H1 (cell line): ENCODE results near the gene FAM241B. TPM values are rescaled to one million over a fixed set of nuclear protein-coding genes. Genes with fewer than 3 reads are reported as not detected.

Experiments
- CTCF ChIA-PET: fragments of 300-600 bp; sonication (Branson Sonifier 250); formaldehyde crosslinking; loops from one replicate; lab custom pipeline; 2021; ENCODE audit not compliant: partially characterized antibody; lab: Charles Lee
- POLR2A ChIA-PET: fragments of 300-600 bp; sonication (Branson Sonifier 250); formaldehyde crosslinking; loops from one replicate; lab custom pipeline; 2021; ENCODE audit warnings: inconsistent platforms; ENCODE audit not compliant: partially characterized antibody; lab: Charles Lee
- DNase-seq, 2 experiments: peaks; one replicate each; pipeline versions ENCODE4 v3.0.0 to v3.0.0-alpha.2; 2010 to 2022; ENCODE audit warnings: low spot score in 2 of 2, low read depth in 1 of 2, mixed read lengths in 1 of 2
- FAIRE-seq: peaks from 2 replicates; lab custom pipeline; 2011; peaks lifted over from hg19 to GRCh38; lab: Jason Lieb, UNC
- H2AFZ ChIP-seq: 2 replicates; pipeline ENCODE4 v1.8.1; 2012; ENCODE audit warnings: low read length, inconsistent platforms
- H2AK5ac ChIP-seq: 2 replicates; pipeline ENCODE4 v1.6.1; 2013; ENCODE audit warnings: low read depth, low read length
- H2BK120ac ChIP-seq: replicated peaks from 2 replicates; pipeline ENCODE3; 2013; ENCODE audit warnings: low read depth, low read length, inconsistent platforms
- H2BK12ac ChIP-seq: 2 replicates; pipeline ENCODE4 v1.6.1; 2013; ENCODE audit warnings: low read depth, low read length
- H2BK15ac ChIP-seq: 2 replicates; pipeline ENCODE4 v1.6.1; 2013; ENCODE audit warnings: low read length
- H2BK20ac ChIP-seq: 2 replicates; pipeline ENCODE4 v1.6.1; 2013; ENCODE audit warnings: low read length
- H2BK5ac ChIP-seq: 2 replicates; pipeline ENCODE4 v1.6.1; 2013; ENCODE audit warnings: low read depth, low read length
- H3K14ac ChIP-seq: 2 replicates; pipeline ENCODE4 v1.6.1; 2013; ENCODE audit warnings: inconsistent platforms; ENCODE audit not compliant: insufficient read length
- H3K18ac ChIP-seq: 2 replicates; pipeline ENCODE4 v1.6.1; 2013; ENCODE audit warnings: low read length; ENCODE audit errors: extremely low read depth
- H3K23ac ChIP-seq: 2 replicates; pipeline ENCODE4 v1.6.1; 2013; ENCODE audit warnings: inconsistent platforms; ENCODE audit not compliant: insufficient read length
- H3K23me2 ChIP-seq: 2 replicates; pipeline ENCODE4 v1.6.1; 2013; ENCODE audit warnings: low read depth, low read length
- H3K27ac ChIP-seq: 2 replicates; pipeline ENCODE4 v1.6.1; 2011; ENCODE audit warnings: low read depth, low read length, inconsistent platforms
- H3K27me3 ChIP-seq, 4 experiments: replicated peaks in 1 of 4; 1 replicate in 1 of 4; 2 replicates in 3 of 4; pipeline versions ENCODE4 v1.6.1 to v1.8.1; 2011 to 2013; ENCODE audit warnings: low read length in 3 of 4, mild to moderate bottlenecking in 3 of 4, inconsistent platforms in 2 of 4, mixed read lengths in 2 of 4, moderate library complexity in 1 of 4; ENCODE audit not compliant: control insufficient read depth in 3 of 4, insufficient read depth in 3 of 4; ENCODE audit errors: extremely low read depth in 1 of 4
- H3K36me3 ChIP-seq, 4 experiments: 2 replicates each; pipeline versions ENCODE4 v1.6.1 to v1.8.1; 2011 to 2013; ENCODE audit warnings: mild to moderate bottlenecking in 4 of 4, low read length in 3 of 4, moderate library complexity in 2 of 4, control low read depth in 1 of 4, inconsistent platforms in 1 of 4; ENCODE audit not compliant: insufficient read depth in 4 of 4, control insufficient read depth in 2 of 4
- H3K4ac ChIP-seq: replicated peaks from 2 replicates; pipeline ENCODE3; 2013; ENCODE audit warnings: low read length, low read depth, mixed read lengths, inconsistent platforms; ENCODE audit not compliant: insufficient read length
- H3K4me1 ChIP-seq, 4 experiments: replicated peaks in 1 of 4; 1 replicate in 1 of 4; 2 replicates in 3 of 4; pipeline versions ENCODE4 v1.6.1 to v1.8.1; 2011 to 2013; ENCODE audit warnings: low read length in 3 of 4, inconsistent platforms in 2 of 4, mixed read lengths in 1 of 4; ENCODE audit not compliant: insufficient read depth in 4 of 4, control insufficient read depth in 3 of 4
- H3K4me2 ChIP-seq, 2 experiments: 2 replicates each; pipeline versions ENCODE4 v1.6.1 to v1.8.1; 2011 to 2013; ENCODE audit warnings: low read depth in 2 of 2, low read length in 2 of 2, control low read depth in 1 of 2, inconsistent platforms in 1 of 2, mild to moderate bottlenecking in 1 of 2; ENCODE audit not compliant: insufficient read depth in 1 of 2
- H3K4me3 ChIP-seq, 4 experiments: fragments of 200-600, 300-600 bp in 1 of 4; sonication (generic), shearing (Covaris generic), sonication (Bioruptor Twin) in 1 of 4; 2 replicates each; pipeline versions ENCODE4 v1.5.1 to v1.8.1; 2011 to 2016; ENCODE audit warnings: low read length in 4 of 4, low read depth in 3 of 4, control low read depth in 2 of 4, inconsistent platforms in 2 of 4, mild to moderate bottlenecking in 2 of 4, mixed read lengths in 1 of 4, moderate library complexity in 1 of 4; ENCODE audit not compliant: insufficient read depth in 2 of 4; ENCODE audit errors: extremely low read depth in 1 of 4
- H3K56ac ChIP-seq: replicated peaks from 2 replicates; pipeline ENCODE3; 2013; ENCODE audit warnings: low read depth, mild to moderate bottlenecking, mixed read lengths, low read length, inconsistent platforms; ENCODE audit not compliant: insufficient read length
- H3K79me1 ChIP-seq: 2 replicates; pipeline ENCODE4 v1.6.1; 2013; ENCODE audit warnings: low read depth, low read length, control low read depth
- H3K79me2 ChIP-seq, 2 experiments: 2 replicates each; pipeline versions ENCODE4 v1.6.1 to v1.8.1; 2012 to 2013; ENCODE audit warnings: low read length in 2 of 2, mild to moderate bottlenecking in 2 of 2, inconsistent platforms in 1 of 2; ENCODE audit not compliant: insufficient read depth in 2 of 2, control insufficient read depth in 1 of 2
- H3K9ac ChIP-seq, 4 experiments: replicated peaks in 1 of 4; 1 replicate in 1 of 4; 2 replicates in 3 of 4; pipeline versions ENCODE4 v1.6.1 to v1.8.1; 2011 to 2013; ENCODE audit warnings: low read depth in 3 of 4, low read length in 3 of 4, control low read depth in 2 of 4, mild to moderate bottlenecking in 2 of 4, moderate library complexity in 2 of 4, inconsistent platforms in 1 of 4; ENCODE audit errors: extremely low read depth in 1 of 4
- H3K9me3 ChIP-seq, 2 experiments: 2 replicates each; pipeline versions ENCODE4 v1.6.1 to v1.8.1; 2012 to 2013; ENCODE audit warnings: mild to moderate bottlenecking in 2 of 2, moderate library complexity in 2 of 2, control low read depth in 1 of 2, inconsistent platforms in 1 of 2, low read depth in 1 of 2, low read length in 1 of 2, mixed read lengths in 1 of 2; ENCODE audit not compliant: insufficient read depth in 2 of 2
- H4K20me1 ChIP-seq, 2 experiments: replicated peaks in 1 of 2; 2 replicates each; pipeline versions ENCODE3 to v1.8.1; 2011 to 2013; ENCODE audit warnings: inconsistent platforms in 2 of 2, low read length in 2 of 2, mild to moderate bottlenecking in 1 of 2; ENCODE audit not compliant: insufficient read depth in 2 of 2, control insufficient read depth in 1 of 2
- H4K5ac ChIP-seq: 2 replicates; pipeline ENCODE4 v1.6.1; 2013; ENCODE audit warnings: low read length, low read depth, mixed read lengths, inconsistent platforms; ENCODE audit not compliant: insufficient read length
- H4K8ac ChIP-seq: 2 replicates; pipeline ENCODE4 v1.8.0; 2013; ENCODE audit warnings: mild to moderate bottlenecking, moderate library complexity, low read length, inconsistent platforms; ENCODE audit not compliant: insufficient read depth; ENCODE audit errors: extremely low read depth
- H4K91ac ChIP-seq: replicated peaks from 2 replicates; pipeline ENCODE3; 2013; ENCODE audit warnings: low read length, mixed read lengths, inconsistent platforms; ENCODE audit not compliant: insufficient read length
- WGBS, 2 experiments: shearing (Covaris generic) in 1 of 2; methylation state at CpG; one replicate each; pipeline versions ENCODE4 v1.1.6 to v1.1.7; 2013 to 2015; ENCODE audit warnings: low lambda C conversion rate in 2 of 2, mixed read lengths in 2 of 2, inconsistent platforms in 1 of 2, low coverage in 1 of 2, missing lambda C conversion rate in 1 of 2; ENCODE audit not compliant: insufficient replicate concordance in 2 of 2, insufficient coverage in 1 of 2, insufficient read length in 1 of 2; ENCODE audit errors: extremely low coverage in 1 of 2, missing lambda C conversion rate in 1 of 2; 5-methylcytosine and 5-hydroxymethylcytosine counted together
- polyA plus RNA-seq, 7 experiments: library from polyadenylated mRNA; depleted of rRNA in 3 of 7; stranded (reverse) in 5 of 7; unstranded in 2 of 7; fragments of >200 nt in 5 of 7; fragments of 200-250 nt in 2 of 7; gene quantifications; 1 replicate in 5 of 7; 2 replicates in 1 of 7; 4 replicates in 1 of 7; pipeline versions ENCODE4 v1.2.1 to v1.2.3, GENCODE V29; 2011 to 2013; ENCODE audit warnings: missing spikeins in 2 of 7, mixed read lengths in 2 of 7
- total RNA-seq: library from RNA; stranded (reverse); fragmentation: NEBNext Ultra II Directional; extraction: Animal tissue kit (Norgen Biotek cat#: 25700); gene quantifications from 2 replicates; pipeline ENCODE4 v1.2.1, GENCODE V29; 2021

FAM241B gene
- total and polyA plus RNA-seq, 2 of the 8 experiments (the other 6 are each of a cell fraction or from before 2014, with no cell fraction given): 19.3 to 30.1 TPM

- Histone ChIP-seq H3K27ac (no peak overlapping the region), H3K79me2 (no peaks in the 10 kb centered on the region), H3K18ac (no peak overlapping the region), H3K23me2 (no peaks in the 10 kb centered on the region), H2AFZ (no peak overlapping the region), H3K27me3 (no peaks in the 10 kb centered on the region), H2BK12ac (no peak overlapping the region), H2BK5ac (no peak overlapping the region), H3K4me2 (no peak overlapping the region), H3K56ac (no peak overlapping the region), H3K79me1 (no peaks in the 10 kb centered on the region), H3K4me1 (no peaks in the 10 kb centered on the region), H4K5ac (no peak overlapping the region), H3K23ac (no peak overlapping the region), H2BK20ac (no peak overlapping the region), H3K36me3 (no peaks in the 10 kb centered on the region), H3K9ac (no peak overlapping the region), H4K91ac (no peak overlapping the region), H2AK5ac (no peak overlapping the region), H3K4ac (no peak overlapping the region), H3K9me3 (peaks cover 4 to 5% of the 10 kb centered on the region in 2 experiments; a peak in 2 of 4 replicates), H3K14ac (no peak overlapping the region), H4K8ac (no peak overlapping the region), H4K20me1 (no peaks in the 10 kb centered on the region), H2BK120ac (no peak overlapping the region), H3K4me3 (no peak overlapping the region), H2BK15ac (no peak overlapping the region)
- CTCF ChIA-PET: interaction anchor here (0.7 to 3.2 kb wide), 5 partner anchors 14 to 93 kb away, joined by 3 to 9 read pairs (median 4); partner anchors contain the start of gene FAM241B
- WGBS, 2 experiments: 87% methylated on average over 1 of the region's 1 CpG; no CpG with 5 or more reads in 1 of the 2 experiments
- POLR2A ChIA-PET: no interaction called here
- DNase-seq (no peak), FAIRE-seq (no peak)
These were observed 21.0 kb upstream of the FAM241B start for GRCh38 chr10:69609077-69609476.
